ENCODE measurements around the gene LEF1.

DNA sequence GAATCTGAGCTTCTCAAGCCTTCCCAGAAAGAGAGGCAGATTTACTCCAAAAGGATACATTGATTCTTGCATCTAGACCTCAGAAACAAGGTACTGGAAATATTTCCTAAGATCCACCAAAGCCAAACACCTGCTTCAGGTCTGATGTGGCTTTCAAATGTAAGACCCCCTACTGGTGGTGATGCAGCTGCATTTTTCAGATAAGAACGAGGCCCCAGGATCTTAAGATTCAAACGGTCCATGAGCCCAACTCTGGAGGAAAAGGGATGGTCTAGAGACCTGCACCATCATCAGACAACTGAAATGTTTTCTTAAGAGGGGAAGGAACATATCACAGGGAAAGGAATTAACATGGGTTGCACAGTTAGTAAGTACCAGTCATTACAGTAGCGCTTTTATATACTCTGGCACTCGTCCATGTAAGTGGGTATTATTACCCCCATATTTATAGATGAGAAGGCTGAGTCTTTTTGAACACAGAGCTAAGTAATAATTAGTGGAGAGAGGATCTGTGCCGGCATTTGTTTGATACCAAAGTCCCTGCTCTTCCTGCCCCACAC is 73.7 kb downstream of the LEF1 start:
- TF ChIP-seq, protein P1, sequence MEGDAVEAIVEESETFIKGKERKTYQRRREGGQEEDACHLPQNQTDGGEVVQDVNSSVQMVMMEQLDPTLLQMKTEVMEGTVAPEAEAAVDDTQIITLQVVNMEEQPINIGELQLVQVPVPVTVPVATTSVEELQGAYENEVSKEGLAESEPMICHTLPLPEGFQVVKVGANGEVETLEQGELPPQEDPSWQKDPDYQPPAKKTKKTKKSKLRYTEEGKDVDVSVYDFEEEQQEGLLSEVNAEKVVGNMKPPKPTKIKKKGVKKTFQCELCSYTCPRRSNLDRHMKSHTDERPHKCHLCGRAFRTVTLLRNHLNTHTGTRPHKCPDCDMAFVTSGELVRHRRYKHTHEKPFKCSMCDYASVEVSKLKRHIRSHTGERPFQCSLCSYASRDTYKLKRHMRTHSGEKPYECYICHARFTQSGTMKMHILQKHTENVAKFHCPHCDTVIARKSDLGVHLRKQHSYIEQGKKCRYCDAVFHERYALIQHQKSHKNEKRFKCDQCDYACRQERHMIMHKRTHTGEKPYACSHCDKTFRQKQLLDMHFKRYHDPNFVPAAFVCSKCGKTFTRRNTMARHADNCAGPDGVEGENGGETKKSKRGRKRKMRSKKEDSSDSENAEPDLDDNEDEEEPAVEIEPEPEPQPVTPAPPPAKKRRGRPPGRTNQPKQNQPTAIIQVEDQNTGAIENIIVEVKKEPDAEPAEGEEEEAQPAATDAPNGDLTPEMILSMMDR (conservative IDR thresholded peaks at IDR 0.05 in 1 of 2, IDR thresholded peaks at IDR 0.05 in 1 of 2; ENCODE audit: extremely low read depth in 1 of 2, insufficient read depth in 1 of 2, low read depth in 1 of 2, low read length in 2 of 2) = no peak
- TF ChIP-seq EZH2 (IDR thresholded peaks at IDR 0.05; ENCODE audit: borderline replicate concordance, low read length) = no peak

All from mammary epithelial cell (primary cell).